ENCODE measurements around the gene TRIM17. TPM values are rescaled to one million over a fixed set of nuclear protein-coding genes. Genes with fewer than 3 reads are reported as not detected.

Gene TRIM17
- total RNA-seq, 1 experiment from 2014 or later: not detected

- H3K27me3 ChIP-seq (ENCODE audit: insufficient read depth, low read length): no peaks in the 10 kb centered on the region
- TF ChIP-seq ELF1 (IDR thresholded peaks at IDR 0.05; ENCODE audit: borderline replicate concordance, low read depth) (no peak), SP1 (IDR thresholded peaks at IDR 0.05; ENCODE audit: low read depth) (no peak), JUND (IDR thresholded peaks at IDR 0.05) (no peak), ZNF274 (IDR thresholded peaks at IDR 0.05; ENCODE audit: low read depth, low read length) (no peak), CEBPB (IDR thresholded peaks at IDR 0.05; ENCODE audit: low read depth) (no peak), RAD21 (IDR thresholded peaks at IDR 0.05; ENCODE audit: low read depth) (no peak), SRF (IDR thresholded peaks at IDR 0.05; ENCODE audit: low read depth) (no peak), ZFX (IDR thresholded peaks at IDR 0.05) (no peak), TCF7L2 (IDR thresholded peaks at IDR 0.05; ENCODE audit: borderline replicate concordance, extremely low read depth, insufficient read depth, insufficient read length) (no peak), POLR2A (IDR thresholded peaks at IDR 0.05; ENCODE audit: borderline replicate concordance, extremely low read depth, insufficient read depth, insufficient read length) (no peak), YY1 (IDR thresholded peaks at IDR 0.05; ENCODE audit: extremely low read depth, insufficient replicate concordance, low read depth, low read length) (no peak)
- TF ChIP-seq, protein P1, sequence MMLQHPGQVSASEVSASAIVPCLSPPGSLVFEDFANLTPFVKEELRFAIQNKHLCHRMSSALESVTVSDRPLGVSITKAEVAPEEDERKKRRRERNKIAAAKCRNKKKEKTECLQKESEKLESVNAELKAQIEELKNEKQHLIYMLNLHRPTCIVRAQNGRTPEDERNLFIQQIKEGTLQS (IDR thresholded peaks at IDR 0.05): no peak
- RAD21 ChIA-PET (ENCODE audit: low non-redundant PET in 1 of 2, low total read pairs in 2 of 2, uncharacterized antibody in 2 of 2, unreplicated experiment in 2 of 2): no interaction called here
- intact Hi-C loops (cut with micrococcal nuclease): no loop called here
- H3K79me2 ChIP-seq (ENCODE audit: insufficient read depth, low read length): peaks cover 26% of the 10 kb centered on the region
- H2AFZ ChIP-seq (ENCODE audit: low read depth, low read length, poor library complexity, severe bottlenecking): no peak overlapping the region
- H3K9ac ChIP-seq (ENCODE audit: low read length): no peak overlapping the region
- H3K9me2 ChIP-seq (ENCODE audit: insufficient read depth): no peaks in the 10 kb centered on the region
- DNase-seq (ENCODE audit: low read depth, low spot score) (no peak), ATAC-seq (no peak)
- no peaks in the 10 kb centered on the region for H4K20me1 ChIP-seq (ENCODE audit: insufficient read depth)
- H3K4me2 ChIP-seq (ENCODE audit: low read length): no peak overlapping the region
- CTCF ChIA-PET: no interaction called here
- H3K4me1 ChIP-seq (ENCODE audit: control insufficient read depth in 1 of 2, insufficient read depth in 2 of 2, low read length in 2 of 2): peaks cover 19 to 25% of the 10 kb centered on the region in 2 experiments
- H3K27ac ChIP-seq (ENCODE audit: low read depth, low read length): no peak overlapping the region
- H3K36me3 ChIP-seq (ENCODE audit: control insufficient read depth in 1 of 2, insufficient read depth in 2 of 2, low read length in 2 of 2): peaks cover 20 to 33% of the 10 kb centered on the region in 2 experiments; a peak in 3 of 4 replicates
- POLR2A ChIA-PET: no interaction called here
- H3K9me3 ChIP-seq (ENCODE audit: control insufficient read depth in 1 of 2, insufficient read depth in 1 of 2, low read depth in 1 of 2, low read length in 2 of 2): no peaks in the 10 kb centered on the region
- H3K4me3 ChIP-seq (replicated peaks in 1 of 2; ENCODE audit: low read depth in 1 of 2, low read length in 2 of 2): no peak overlapping the region
- no TSS peak for BruUV-seq (replicated peaks)
These were observed 19.6 kb downstream of the TRIM17 start for GRCh38 chr1:228396770-228397662.

Measured in HCT116 (cell line).